HEK293T (cell line): ENCODE results near the gene DENND1C.

Source experiments
- CTCF ChIA-PET: fragments of 350-600 bp; formaldehyde crosslinking; extraction: SDS; loops from one replicate; lab custom pipeline; 2021; ENCODE audit warnings: antibody characterized with exemption, inconsistent platforms; lab: Yijun Ruan, JAX
- POLR2A ChIA-PET: fragments of 350-600 bp; formaldehyde crosslinking; extraction: SDS; loops from one replicate; lab custom pipeline; 2020; ENCODE audit warnings: antibody characterized with exemption, inconsistent platforms; lab: Yijun Ruan, JAX
- DNase-seq: peaks from one replicate; pipeline ENCODE4 v3.0.0; 2012; ENCODE audit warnings: mixed read lengths; ENCODE audit errors: extremely low spot score
- ARNT ChIP-seq: fragments of 450-650 bp; IDR thresholded peaks from 2 replicates; pipeline ENCODE4 v1.6.1; 2017; ENCODE audit warnings: mild to moderate bottlenecking
- BHLHE40 ChIP-seq: fragments of 450-650 bp; IDR thresholded peaks from 2 replicates; pipeline ENCODE4 v1.6.1; 2016; ENCODE audit warnings: mild to moderate bottlenecking, moderate library complexity, borderline replicate concordance
- CTBP1 ChIP-seq: fragments of 450-650 bp; IDR thresholded peaks from 2 replicates; pipeline ENCODE4 v1.6.1; 2016; ENCODE audit warnings: borderline replicate concordance
- ELF4 ChIP-seq: fragments of 450-650 bp; IDR thresholded peaks from 2 replicates; pipeline ENCODE4 v1.6.1; 2017; ENCODE audit warnings: antibody characterized with exemption
- FOXA1 ChIP-seq: fragments of 450-650 bp; IDR thresholded peaks from 2 replicates; pipeline ENCODE4 v1.6.1; 2016; ENCODE audit warnings: mild to moderate bottlenecking
- FOXK2 ChIP-seq: fragments of 450-650 bp; IDR thresholded peaks from 2 replicates; pipeline ENCODE4 v1.6.1; 2016; ENCODE audit warnings: mild to moderate bottlenecking
- FOXM1 ChIP-seq: fragments of 450-650 bp; IDR thresholded peaks from 2 replicates; pipeline ENCODE4 v1.6.1; 2017; ENCODE audit warnings: mild to moderate bottlenecking, borderline replicate concordance
- HDGF ChIP-seq: fragments of 450-650 bp; IDR thresholded peaks from 2 replicates; pipeline ENCODE4 v1.6.1; 2017; ENCODE audit warnings: antibody characterized with exemption, borderline replicate concordance
- L3MBTL2 ChIP-seq: fragments of 450-650 bp; conservative IDR thresholded peaks from 2 replicates; pipeline ENCODE4 v1.6.1; 2016; ENCODE audit warnings: mild to moderate bottlenecking
- LEF1 ChIP-seq: fragments of 450-650 bp; IDR thresholded peaks from 2 replicates; pipeline ENCODE4 v1.6.1; 2017; ENCODE audit warnings: mild to moderate bottlenecking, borderline replicate concordance
- NFRKB ChIP-seq: fragments of 450-650 bp; IDR thresholded peaks from 2 replicates; pipeline ENCODE4 v1.6.1; 2016; ENCODE audit warnings: mild to moderate bottlenecking, moderate library complexity
- SP1 ChIP-seq: fragments of 450-650 bp; IDR thresholded peaks from 2 replicates; pipeline ENCODE4 v1.6.1; 2017
- SUZ12 ChIP-seq: fragments of 450-650 bp; IDR thresholded peaks from 2 replicates; pipeline ENCODE4 v1.6.1; 2016; ENCODE audit warnings: mild to moderate bottlenecking
- TARDBP ChIP-seq: fragments of 450-650 bp; IDR thresholded peaks from 2 replicates; pipeline ENCODE4 v1.6.1; 2016
- ZNF384 ChIP-seq: fragments of 450-650 bp; IDR thresholded peaks from 2 replicates; pipeline ENCODE4 v1.6.1; 2016
- TF ChIP-seq, protein P1 (sequence below): fragments of 450-650 bp; IDR thresholded peaks from 2 replicates; pipeline ENCODE4 v1.6.1; 2016

Gene DENND1C

GRCh38 chr19:6500837-6501739, 19.5 kb upstream of the DENND1C start:
- TF ChIP-seq SP1 (no peak), SUZ12 (no peak), BHLHE40 (no peak), NFRKB (no peak), LEF1 (no peak), FOXM1 (no peak)
- TF ChIP-seq, protein P1, sequence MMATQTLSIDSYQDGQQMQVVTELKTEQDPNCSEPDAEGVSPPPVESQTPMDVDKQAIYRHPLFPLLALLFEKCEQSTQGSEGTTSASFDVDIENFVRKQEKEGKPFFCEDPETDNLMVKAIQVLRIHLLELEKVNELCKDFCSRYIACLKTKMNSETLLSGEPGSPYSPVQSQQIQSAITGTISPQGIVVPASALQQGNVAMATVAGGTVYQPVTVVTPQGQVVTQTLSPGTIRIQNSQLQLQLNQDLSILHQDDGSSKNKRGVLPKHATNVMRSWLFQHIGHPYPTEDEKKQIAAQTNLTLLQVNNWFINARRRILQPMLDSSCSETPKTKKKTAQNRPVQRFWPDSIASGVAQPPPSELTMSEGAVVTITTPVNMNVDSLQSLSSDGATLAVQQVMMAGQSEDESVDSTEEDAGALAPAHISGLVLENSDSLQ = no peak
- ChIA-PET POLR2A (interaction anchor here (1.7 kb wide), 1 partner anchor 598 kb away, joined by 3 read pairs; no protein-coding TSS in a partner anchor), CTCF (no interaction called here)
- no peak for DNase-seq

DNA sequence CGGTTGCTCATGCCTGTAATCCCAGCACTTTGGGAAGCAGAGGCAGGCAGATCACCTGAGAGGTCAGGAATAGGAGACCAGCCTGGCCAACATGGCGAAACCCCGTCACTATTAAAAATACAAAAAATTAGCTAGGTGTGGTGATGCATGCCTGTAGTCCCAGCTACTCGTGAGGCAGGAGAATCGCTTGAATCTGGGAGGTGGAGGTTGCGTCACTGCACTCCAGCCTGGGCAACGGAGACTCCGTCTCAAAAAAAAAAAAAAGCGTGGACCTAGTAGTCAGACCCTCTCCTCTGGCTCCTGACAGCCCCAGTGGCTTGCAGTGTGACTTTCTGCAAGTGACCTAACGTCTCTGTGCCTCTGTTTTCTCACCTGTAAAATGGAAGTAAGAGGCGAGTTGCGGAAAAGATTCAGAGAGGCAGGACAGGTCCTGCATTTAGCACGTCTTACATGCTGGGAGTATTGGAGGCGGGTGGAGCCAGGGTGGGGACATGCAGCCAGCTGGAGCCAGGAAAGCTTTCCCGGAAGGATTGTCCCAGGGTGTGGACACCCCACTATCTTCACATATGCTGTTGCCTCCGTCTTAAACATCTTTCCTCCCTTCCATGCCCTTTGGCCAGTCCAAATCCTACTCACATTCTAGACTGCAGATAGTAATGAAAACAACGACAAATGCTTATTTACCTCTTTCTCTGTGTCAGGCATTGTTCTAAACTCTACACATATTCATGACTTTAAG, 17.6 kb upstream of the DENND1C start:
- CTCF ChIA-PET = no interaction called here
- no peak for DNase-seq
- no peak for TF ChIP-seq FOXM1
- TF ChIP-seq FOXA1 = no peak
- TF ChIP-seq ELF4 = no peak
- no peak for TF ChIP-seq SUZ12
- TF ChIP-seq CTBP1 = no peak
- no peak for TF ChIP-seq LEF1
- TF ChIP-seq NFRKB = no peak
- no peak for TF ChIP-seq ARNT
- no peak for TF ChIP-seq TARDBP
- no peak for TF ChIP-seq HDGF
- no peak for TF ChIP-seq SP1
- no peak for TF ChIP-seq BHLHE40
- no peak for TF ChIP-seq L3MBTL2
- no peak for TF ChIP-seq FOXK2
- TF ChIP-seq, protein P1 = no peak
- no peak for TF ChIP-seq ZNF384
- POLR2A ChIA-PET = interaction anchor here (1.7 kb wide), 1 partner anchor 600 kb away, joined by 3 read pairs; no protein-coding TSS in a partner anchor

DNA sequence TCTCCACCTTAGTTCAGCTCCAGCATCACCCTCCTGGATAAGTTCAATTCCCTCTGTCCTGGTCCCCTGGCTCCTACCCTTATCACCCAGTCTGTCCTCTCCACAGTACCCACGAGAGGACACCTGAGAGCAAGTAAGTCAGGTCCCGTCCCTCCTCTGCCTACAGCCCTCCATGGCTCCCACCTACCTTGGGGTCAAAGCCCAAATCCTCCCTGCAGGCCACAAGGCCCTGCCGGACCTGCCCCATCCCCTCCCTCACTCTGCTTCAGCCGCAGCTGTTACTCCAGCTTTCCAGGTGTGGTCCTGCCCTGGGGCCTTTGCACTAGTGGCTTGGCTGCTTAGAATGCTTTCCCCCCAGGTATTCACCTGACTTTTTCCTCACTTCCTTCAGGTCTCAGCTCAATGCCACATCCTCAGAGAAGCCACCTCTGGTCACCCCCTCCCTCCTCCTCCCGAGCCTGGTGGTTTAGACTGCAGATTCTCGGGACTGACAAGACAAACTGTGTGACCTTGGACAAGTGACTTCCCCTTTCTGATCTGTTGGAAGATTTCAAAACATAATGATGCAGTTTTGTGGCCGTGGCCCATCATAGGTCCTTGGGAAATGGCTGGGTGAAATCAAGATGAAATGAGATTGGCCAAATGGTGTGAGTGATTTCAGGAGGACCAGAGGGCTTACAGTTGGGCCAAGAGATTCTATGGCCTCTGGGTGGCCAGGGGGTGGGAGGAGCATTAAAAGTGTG, 16.9 kb upstream of the DENND1C start:
- ChIA-PET CTCF (no interaction called here), POLR2A (no interaction called here)
- no peak for DNase-seq
- TF ChIP-seq SP1 = no peak
- no peak for TF ChIP-seq ZNF384
- TF ChIP-seq FOXA1 = no peak
- TF ChIP-seq FOXK2 = no peak
- no peak for TF ChIP-seq ARNT
- TF ChIP-seq FOXM1 = no peak
- no peak for TF ChIP-seq SUZ12
- TF ChIP-seq TARDBP = no peak
- TF ChIP-seq LEF1 = no peak
- TF ChIP-seq CTBP1 = no peak
- TF ChIP-seq BHLHE40 = no peak

DNA sequence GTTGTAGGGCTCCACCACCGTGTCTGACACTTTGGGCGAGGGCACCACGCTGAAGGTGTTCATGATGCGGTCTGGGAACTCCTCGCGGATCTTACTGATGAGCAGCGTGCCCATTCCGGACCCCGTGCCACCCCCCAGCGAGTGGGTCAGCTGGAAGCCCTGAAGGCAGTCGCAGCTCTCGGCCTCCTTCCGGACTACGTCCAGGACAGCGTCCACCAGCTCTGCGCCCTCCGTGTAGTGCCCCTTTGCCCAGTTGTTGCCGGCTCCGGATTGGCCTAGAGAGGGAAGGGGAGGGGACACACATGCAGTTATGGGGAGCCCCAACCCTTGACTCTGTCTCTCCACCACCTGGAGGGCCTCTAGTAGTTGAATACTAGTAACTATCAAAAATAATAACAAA, 14.4 kb upstream of the DENND1C start:
- DNase-seq = no peak
- TF ChIP-seq ARNT (no peak), SUZ12 (no peak), NFRKB (no peak), L3MBTL2 (no peak), CTBP1 (no peak), FOXK2 (no peak), ELF4 (no peak), FOXA1 (no peak), BHLHE40 (no peak), LEF1 (no peak), TARDBP (no peak), SP1 (no peak), FOXM1 (no peak), ZNF384 (no peak), HDGF (no peak)
- TF ChIP-seq, protein P1 = no peak
- POLR2A ChIA-PET = no interaction called here
- CTCF ChIA-PET = no interaction called here

DNA sequence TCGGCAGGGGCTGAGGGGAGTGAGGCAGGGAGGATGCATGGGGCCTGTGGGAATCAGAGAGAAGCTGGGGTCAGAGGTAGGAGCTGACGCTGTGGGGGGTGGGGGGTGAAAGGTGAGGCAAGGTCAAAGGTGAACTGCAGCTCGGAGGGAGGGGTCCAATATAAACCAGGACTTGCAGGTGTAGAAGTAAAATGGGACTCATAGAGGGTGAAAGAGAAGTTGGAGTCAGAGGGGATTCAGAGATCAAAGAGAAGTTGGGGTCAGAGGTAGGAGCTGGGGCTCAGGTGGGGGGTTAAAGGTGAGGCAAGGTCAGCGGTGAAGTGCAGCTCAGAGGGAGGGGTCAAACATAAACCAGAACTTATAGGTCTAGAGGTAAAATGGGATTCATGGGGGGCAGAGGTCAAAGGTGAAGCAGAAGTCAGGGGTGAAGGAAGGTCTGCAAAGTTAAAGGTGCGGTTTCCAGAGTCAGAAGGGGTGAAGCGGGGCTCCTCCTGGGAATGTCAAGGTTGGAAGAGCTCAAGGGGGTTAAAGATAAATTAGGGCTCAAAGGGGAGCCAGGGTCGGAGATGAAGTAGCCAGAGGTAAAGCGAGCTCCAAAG, 12.9 kb upstream of the DENND1C start:
- ChIA-PET POLR2A (no interaction called here), CTCF (interaction anchor here (0.6 kb wide), 1 partner anchor 22 kb away, joined by 3 read pairs; no protein-coding TSS in a partner anchor)
- no peak for TF ChIP-seq L3MBTL2
- TF ChIP-seq SP1 = no peak
- TF ChIP-seq ARNT = no peak
- no peak for DNase-seq
